ENCODE data around the gene FAM161B.

DNA sequence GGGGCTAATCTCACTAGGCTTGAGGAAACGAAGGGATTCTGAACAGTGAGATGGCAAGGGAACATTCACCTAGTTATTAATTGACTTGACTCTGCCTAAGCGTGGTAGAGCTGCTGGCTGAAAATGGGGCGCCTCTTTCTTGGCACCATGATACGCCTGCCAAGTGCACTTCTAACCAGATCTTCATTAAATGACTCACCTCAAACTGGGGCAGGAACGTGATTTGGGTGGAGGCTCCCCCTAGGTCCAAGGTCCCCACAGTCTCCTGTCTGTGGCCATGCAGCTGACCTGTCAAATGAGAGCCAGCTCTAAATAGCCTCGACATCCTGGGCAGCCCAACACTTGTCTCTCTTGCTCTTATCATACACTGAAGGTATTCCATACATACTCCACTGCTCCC, 26.2 kb upstream of the FAM161B start:
- TF ChIP-seq, protein P1, sequence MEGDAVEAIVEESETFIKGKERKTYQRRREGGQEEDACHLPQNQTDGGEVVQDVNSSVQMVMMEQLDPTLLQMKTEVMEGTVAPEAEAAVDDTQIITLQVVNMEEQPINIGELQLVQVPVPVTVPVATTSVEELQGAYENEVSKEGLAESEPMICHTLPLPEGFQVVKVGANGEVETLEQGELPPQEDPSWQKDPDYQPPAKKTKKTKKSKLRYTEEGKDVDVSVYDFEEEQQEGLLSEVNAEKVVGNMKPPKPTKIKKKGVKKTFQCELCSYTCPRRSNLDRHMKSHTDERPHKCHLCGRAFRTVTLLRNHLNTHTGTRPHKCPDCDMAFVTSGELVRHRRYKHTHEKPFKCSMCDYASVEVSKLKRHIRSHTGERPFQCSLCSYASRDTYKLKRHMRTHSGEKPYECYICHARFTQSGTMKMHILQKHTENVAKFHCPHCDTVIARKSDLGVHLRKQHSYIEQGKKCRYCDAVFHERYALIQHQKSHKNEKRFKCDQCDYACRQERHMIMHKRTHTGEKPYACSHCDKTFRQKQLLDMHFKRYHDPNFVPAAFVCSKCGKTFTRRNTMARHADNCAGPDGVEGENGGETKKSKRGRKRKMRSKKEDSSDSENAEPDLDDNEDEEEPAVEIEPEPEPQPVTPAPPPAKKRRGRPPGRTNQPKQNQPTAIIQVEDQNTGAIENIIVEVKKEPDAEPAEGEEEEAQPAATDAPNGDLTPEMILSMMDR (IDR thresholded peaks at IDR 0.05 in 8 of 11, conservative IDR thresholded peaks at IDR 0.05 in 3 of 11): no peak
- TF ChIP-seq POLR2A (IDR thresholded peaks at IDR 0.05): no peak
